Measurements from ENCODE around the gene SLC22A31. TPM values are rescaled to one million over a fixed set of nuclear protein-coding genes. Genes with fewer than 3 reads are reported as not detected.
A peak's percentile ranks its signal among the peaks of the same experiment; 100 is the strongest.
"Not testable (repeated sequence)": the region's sequence is repeated elsewhere in the genome, so short reads cannot be mapped to it uniquely, and the experiment has no call there.

SLC22A31 gene
- total RNA-seq, 1 donor from 2014 or later = 0.26 TPM

DNA sequence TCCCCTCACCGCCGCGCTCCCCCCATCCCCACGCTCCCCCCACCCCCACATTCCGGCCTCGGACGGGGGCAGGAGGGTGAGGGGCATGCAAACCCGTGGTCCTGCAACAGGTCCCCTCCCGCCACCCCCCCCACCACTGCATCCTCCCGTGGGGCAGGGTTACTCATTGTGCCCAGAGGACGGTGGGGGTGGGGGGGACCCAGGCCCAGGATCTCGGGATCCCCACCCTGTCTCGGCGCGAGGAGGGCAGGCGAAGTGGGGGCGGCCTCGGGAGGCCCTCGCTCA lies 8.5 kb downstream of the SLC22A31 start:
- DNase-seq (ENCODE audit: low read depth) (no peak), FAIRE-seq (no peak)
- TF ChIP-seq, protein P1, sequence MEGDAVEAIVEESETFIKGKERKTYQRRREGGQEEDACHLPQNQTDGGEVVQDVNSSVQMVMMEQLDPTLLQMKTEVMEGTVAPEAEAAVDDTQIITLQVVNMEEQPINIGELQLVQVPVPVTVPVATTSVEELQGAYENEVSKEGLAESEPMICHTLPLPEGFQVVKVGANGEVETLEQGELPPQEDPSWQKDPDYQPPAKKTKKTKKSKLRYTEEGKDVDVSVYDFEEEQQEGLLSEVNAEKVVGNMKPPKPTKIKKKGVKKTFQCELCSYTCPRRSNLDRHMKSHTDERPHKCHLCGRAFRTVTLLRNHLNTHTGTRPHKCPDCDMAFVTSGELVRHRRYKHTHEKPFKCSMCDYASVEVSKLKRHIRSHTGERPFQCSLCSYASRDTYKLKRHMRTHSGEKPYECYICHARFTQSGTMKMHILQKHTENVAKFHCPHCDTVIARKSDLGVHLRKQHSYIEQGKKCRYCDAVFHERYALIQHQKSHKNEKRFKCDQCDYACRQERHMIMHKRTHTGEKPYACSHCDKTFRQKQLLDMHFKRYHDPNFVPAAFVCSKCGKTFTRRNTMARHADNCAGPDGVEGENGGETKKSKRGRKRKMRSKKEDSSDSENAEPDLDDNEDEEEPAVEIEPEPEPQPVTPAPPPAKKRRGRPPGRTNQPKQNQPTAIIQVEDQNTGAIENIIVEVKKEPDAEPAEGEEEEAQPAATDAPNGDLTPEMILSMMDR (IDR thresholded peaks at IDR 0.05; ENCODE audit: insufficient read depth, low read length, severe bottlenecking) = no peak
- H3K4me3 ChIP-seq (ENCODE audit: low read depth, low read length) = peak overlapping the region; percentile 37
- H3K27me3 ChIP-seq (ENCODE audit: control insufficient read depth, insufficient read depth, low read length) = peaks cover 5% of the 10 kb centered on the region
- no peaks in the 10 kb centered on the region for H3K36me3 ChIP-seq (ENCODE audit: control insufficient read depth, insufficient read depth, low read length)

DNA sequence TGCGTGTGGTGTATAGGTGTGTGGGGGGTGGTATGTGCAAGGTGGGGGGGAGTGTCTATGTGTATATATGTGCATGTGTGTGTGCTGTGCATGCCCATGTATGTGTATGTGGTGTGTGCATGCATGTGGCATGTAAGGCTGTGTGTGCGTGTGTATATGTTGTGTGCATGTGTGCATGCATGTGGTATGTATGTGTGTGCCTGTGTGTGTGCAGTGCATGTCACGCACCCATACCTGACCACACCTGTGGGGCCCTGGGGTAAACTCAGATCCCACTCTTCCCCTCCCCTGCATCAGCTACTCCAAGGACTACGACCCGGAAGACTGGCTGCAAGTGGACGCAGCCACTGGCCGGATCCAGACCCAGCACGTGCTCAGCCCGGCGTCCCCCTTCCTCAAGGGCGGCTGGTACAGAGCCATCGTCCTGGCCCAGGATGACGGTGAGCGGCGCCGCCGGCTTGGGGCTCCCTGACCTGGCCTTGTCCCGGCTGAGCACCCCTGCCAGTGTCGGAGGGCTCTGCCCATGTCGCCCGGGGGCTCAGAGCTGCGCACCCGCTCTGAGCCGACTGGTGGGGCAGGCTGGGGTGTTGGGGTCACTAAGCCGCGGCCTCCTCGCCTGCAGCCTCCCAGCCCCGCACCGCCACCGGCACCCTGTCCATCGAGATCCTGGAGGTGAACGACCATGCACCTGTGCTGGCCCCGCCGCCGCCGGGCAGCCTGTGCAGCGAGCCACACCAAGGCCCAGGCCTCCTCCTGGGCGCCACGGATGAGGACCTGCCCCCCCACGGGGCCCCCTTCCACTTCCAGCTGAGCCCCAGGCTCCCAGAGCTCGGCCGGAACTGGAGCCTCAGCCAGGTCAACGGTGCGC lies 9.1 kb downstream of the SLC22A31 start:
- no peak overlapping the region for H3K4me3 ChIP-seq (ENCODE audit: low read depth, low read length)
- peaks cover 5% of the 10 kb centered on the region for H3K27me3 ChIP-seq (ENCODE audit: control insufficient read depth, insufficient read depth, low read length)
- FAIRE-seq (peak; percentile 55), DNase-seq (ENCODE audit: low read depth) (no peak)
- H3K36me3 ChIP-seq (ENCODE audit: control insufficient read depth, insufficient read depth, low read length) = no peaks in the 10 kb centered on the region
- TF ChIP-seq, protein P1 (IDR thresholded peaks at IDR 0.05; ENCODE audit: insufficient read depth, low read length, severe bottlenecking) = no peak

DNA sequence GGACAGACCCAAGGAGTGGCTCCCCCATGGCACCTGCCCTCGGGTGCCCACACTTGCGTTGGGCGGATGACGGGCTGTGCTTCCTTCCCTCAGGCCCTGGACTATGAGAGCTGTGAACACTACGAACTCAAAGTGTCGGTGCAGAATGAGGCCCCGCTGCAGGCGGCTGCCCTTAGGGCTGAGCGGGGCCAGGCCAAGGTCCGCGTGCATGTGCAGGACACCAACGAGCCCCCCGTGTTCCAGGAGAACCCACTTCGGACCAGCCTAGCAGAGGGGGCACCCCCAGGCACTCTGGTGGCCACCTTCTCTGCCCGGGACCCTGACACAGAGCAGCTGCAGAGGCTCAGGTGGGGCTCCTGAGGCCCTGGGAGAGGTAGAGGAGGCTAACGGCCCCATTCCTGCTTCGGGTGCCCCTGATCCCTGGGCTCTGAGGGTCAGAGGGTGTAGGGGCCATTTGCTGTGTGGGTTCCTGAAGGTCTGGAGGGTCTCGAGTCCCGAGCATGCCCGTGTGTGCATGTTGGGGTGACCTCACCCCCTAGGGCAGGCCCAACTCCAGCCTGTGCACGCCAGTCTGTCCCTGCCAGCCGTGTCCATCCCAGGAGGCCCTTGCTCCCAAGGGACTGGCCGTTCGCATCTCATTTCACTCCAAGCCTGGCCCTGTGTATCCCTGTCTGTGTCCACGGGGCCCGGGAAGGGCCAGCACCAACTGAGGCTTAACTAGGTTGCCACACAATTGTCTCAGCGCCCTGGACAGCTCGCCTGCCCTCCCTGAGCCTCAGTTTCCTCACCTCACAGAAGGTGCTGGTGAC lies 10.0 kb downstream of the SLC22A31 start:
- FAIRE-seq (no peak), DNase-seq (ENCODE audit: low read depth) (no peak)
- peaks cover 5% of the 10 kb centered on the region for H3K27me3 ChIP-seq (ENCODE audit: control insufficient read depth, insufficient read depth, low read length)
- no peaks in the 10 kb centered on the region for H3K36me3 ChIP-seq (ENCODE audit: control insufficient read depth, insufficient read depth, low read length)
- TF ChIP-seq, protein P1 (IDR thresholded peaks at IDR 0.05; ENCODE audit: insufficient read depth, low read length, severe bottlenecking) = no peak
- no peak overlapping the region for H3K4me3 ChIP-seq (ENCODE audit: low read depth, low read length)

DNA sequence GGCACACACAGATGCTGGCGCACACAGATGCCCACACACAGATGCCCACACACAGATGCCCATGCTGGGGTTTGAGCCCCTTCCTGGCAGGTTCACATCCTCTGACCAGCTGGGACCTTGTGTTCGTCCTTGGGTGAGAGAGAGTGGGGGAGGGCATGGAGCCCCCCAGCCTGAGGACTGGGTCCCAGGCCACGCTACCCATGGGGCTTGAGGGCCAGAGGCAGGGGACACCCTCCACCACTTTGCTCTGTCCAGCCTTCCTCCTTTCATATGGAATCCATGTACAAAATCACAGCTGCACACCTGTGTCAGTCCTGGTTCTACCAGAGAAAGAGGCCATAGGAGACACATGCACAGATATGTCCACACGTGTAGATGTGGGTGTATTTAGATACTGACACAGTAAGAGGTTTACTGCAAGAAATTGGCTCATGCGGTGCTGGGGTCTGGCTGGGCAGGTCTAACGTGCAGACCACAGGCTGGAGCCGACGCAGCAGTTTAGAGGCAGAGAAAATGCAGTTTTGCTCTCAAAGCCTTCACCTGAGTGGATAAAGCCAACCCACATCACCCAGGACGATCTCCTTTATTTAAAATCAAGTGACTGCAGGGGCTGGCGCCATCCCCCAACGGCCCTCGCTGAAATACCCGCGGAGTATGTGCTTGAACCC lies 10.8 kb downstream of the SLC22A31 start:
- H3K4me3 ChIP-seq (ENCODE audit: low read depth, low read length) = no peak overlapping the region
- FAIRE-seq (no peak), DNase-seq (ENCODE audit: low read depth) (no peak)
- peaks cover 5% of the 10 kb centered on the region for H3K27me3 ChIP-seq (ENCODE audit: control insufficient read depth, insufficient read depth, low read length)
- H3K36me3 ChIP-seq (ENCODE audit: control insufficient read depth, insufficient read depth, low read length) = no peaks in the 10 kb centered on the region
- TF ChIP-seq, protein P1 (IDR thresholded peaks at IDR 0.05; ENCODE audit: insufficient read depth, low read length, severe bottlenecking) = no peak

DNA sequence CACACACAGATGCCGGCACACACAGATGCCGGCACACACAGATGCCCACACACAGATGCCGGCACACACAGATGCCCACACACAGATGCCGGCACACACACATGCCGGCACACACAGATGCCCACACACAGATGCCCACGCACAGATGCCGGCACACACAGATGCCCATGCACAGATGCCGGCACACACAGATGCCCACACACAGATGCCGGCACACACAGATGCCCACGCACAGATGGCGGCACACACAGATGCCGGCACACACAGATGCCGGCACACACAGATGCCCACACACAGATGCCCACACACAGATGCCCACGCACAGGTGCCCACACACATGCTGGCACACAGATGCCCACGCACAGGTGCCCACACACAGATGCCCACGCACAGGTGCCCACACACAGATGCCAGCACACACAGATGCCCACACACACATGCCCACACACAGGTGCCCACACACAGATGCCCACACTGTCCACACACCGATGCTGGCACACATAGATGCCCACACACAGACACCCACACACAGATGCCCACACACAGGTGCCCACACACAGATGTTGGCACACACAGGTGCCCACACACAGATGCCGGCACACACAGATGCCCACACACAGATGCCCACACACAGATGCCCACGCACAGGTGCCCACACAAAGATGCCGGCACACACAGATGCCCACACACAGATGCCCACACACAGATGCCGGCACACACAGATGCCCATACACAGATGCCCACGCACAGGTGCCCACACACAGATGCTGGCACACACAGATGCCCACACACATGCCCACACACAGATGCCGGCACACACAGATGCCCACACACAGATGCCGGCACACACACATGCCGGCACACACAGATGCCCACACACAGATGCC lies 11.6 kb downstream of the SLC22A31 start:
- DNase-seq (ENCODE audit: low read depth); H3K36me3 ChIP-seq (ENCODE audit: control insufficient read depth, insufficient read depth, low read length); FAIRE-seq; H3K27me3 ChIP-seq (ENCODE audit: control insufficient read depth, insufficient read depth, low read length); H3K4me3 ChIP-seq (ENCODE audit: low read depth, low read length): not testable (repeated sequence)
